ENCODE measurements around the gene PFN3.
"Not testable (repeated sequence)": the region's sequence is repeated elsewhere in the genome, so short reads cannot be mapped to it uniquely, and the experiment has no call there.

PFN3 gene

GRCh38 chr5:177396078-177396477 is 4.4 kb downstream of the PFN3 start:
- DNase-seq (ENCODE audit: low read depth in 2 of 2) = no peak

DNA sequence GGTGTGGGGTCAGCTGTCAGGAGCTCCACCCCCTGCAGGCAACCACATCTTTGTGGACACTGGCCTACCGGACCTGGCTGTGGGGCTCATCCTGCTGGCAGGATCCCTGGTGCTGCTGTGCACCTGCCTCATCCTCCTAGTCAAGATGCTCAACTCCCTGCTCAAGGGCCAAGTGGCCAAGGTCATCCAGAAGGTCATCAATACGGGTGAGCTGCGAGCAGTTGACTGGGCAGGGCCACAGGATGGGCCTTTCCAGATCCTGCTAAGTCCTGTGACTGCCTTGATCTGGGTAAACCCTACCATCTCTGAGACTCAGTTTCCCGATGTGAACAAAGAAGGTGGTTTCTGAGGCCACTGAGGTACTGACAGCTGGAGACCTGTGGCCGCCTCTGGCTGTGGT is 6.5 kb downstream of the PFN3 start:
- no peak for DNase-seq (ENCODE audit: low read depth in 2 of 2)

GRCh38 chr5:177393206-177393765 is 7.2 kb downstream of the PFN3 start:
- DNase-seq (ENCODE audit: low read depth in 2 of 2) = no peak

- no peak for DNase-seq (ENCODE audit: low read depth in 2 of 2)
These were observed 7.7 kb downstream of the PFN3 start for GRCh38 chr5:177392765-177393164.

- DNase-seq (ENCODE audit: low read depth in 2 of 2) = peak; percentile 69 to 79
These were observed 9.8 kb downstream of the PFN3 start for GRCh38 chr5:177390363-177391300.

DNA sequence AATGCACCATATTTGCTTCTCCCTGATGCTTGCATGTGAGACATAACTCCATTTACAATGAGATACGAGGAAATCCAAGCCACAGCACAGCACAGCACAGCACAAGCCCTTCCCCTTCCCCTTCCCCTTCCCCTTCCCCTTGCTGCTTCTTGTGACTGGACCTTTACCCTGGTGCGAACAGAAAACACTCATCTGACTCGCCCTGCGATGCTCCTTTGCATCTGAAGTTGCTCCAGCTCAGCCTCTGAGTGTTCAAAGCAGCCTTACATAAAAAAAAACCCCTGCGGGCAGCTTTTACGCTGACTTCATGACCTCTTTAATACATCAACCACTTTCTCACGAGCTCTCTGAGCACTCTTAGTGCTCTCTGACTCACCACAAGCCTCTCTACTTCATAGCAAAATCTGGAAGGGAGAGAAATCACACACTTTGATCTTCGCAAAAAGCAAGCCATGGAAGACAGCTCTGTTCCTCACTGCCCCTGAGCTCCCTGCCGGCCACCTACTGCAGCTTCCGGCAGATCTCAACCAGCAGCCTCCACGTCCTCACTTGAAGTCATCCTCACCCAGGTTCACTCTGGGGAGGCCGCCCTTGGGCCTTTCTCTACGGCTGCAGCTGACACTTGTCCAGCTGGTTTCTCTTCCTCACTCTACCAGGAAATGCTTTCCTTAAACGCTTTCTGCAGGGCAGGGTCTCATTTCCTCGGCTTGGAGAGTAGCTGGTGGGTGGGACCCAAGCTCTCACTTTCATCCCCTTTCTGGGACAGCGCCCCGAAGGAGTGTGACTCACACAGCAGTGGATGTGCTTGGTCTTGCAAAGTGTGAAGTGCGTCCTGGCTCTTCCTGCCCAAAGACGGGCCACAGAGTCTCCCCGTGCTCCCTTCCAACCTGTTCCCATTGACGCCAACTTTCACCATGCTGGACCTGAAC is 11.0 kb downstream of the PFN3 start:
- DNase-seq (ENCODE audit: low read depth in 2 of 2) = no peak

- DNase-seq (ENCODE audit: low read depth in 2 of 2) = no peak
These were observed 11.9 kb downstream of the PFN3 start for GRCh38 chr5:177388521-177389052.

DNA sequence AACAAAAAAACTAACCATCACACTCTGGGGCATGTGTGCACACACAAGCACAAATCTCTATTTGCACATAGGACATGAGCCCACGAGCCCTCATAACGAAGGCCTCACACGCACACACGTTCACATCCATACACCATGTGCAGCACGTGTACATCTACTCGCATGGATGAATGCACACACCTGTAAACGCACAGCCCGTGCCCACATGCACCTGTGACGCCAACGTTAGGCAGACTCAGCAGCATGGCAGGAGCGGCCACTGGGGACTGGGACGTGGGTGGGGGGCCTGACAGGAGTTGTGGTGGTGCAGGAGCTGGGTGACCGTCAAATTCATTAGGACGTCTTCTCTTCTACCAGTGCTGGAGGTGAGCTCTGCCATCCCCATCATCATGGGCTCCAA is 13.1 kb downstream of the PFN3 start:
- no peak for DNase-seq (ENCODE audit: low read depth in 2 of 2)

- DNase-seq (ENCODE audit: low read depth in 2 of 2) = no peak
These were observed 13.9 kb downstream of the PFN3 start for GRCh38 chr5:177386542-177386941.

DNA sequence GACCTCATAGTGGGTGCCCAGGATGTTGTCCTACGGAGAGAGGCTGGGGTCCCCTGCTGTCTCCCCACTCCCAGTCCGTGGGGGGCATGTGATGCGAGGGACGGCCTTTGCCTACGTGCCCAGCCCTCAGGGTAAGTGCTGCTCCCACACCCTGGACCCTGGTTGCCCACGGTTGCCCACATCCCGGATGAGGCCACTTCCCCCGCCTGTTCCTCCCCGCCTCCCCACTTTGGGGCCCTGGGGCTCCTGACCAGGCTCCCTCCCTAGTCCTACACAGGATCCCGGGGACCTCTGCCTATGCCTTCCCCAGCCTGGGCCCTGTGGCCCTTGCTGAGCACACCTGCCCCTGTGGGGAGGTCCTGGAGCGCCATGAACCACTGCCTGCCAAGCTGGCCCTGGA is 14.7 kb downstream of the PFN3 start:
- DNase-seq (ENCODE audit: low read depth in 2 of 2) = no peak

DNA sequence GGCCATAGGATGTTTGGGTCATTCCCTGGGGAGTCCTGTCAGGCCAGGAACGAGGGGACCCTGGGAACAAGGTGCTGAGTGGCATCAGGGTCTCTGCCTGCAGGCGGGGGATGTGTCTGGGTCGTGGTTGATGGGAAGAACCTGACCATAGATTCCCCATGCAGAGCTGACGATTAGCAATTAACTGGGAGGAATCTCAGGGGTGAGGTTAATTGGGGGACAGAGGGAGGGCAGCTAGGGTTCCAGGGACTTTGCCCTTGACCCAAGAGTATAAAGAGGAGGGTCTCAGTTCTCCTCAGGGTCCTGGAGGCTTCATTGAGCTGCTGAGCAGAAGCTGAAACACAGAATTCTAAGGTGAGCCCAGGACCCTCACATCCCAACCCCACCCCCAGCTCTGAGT is 16.3 kb downstream of the PFN3 start, which contains the start of gene SLC34A1:
Gene SLC34A1, plus strand, starts transcription at position 301 of the 400 bp plus-strand sequence. CDS start 1,308 bp downstream, outside the sequence.
- DNase-seq (ENCODE audit: low read depth in 2 of 2) = no peak

DNA sequence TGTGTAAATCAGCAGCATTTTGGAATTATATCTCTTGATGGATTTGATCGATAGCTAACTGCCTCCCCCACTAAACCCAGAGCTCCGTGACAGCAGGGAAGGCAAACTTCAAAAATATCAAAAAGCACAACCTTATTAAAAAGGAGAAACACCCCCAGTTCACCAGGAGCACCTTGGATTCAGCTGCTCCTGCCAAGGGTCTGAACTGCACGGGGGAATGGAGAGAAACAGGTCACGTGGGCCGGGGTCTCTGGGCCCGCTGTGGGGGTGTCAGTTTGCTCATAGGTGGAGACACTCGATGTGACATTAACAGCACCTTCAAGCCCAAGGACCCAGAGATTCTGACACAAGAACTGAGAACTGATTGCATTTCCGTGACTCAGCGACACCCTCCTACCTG is 17.3 kb downstream of the PFN3 start:
- no peak for DNase-seq (ENCODE audit: low read depth in 2 of 2)

- DNase-seq (ENCODE audit: low read depth in 2 of 2) = no peak
These were observed 17.9 kb downstream of the PFN3 start for GRCh38 chr5:177382423-177383029.

- no peak for DNase-seq (ENCODE audit: low read depth in 2 of 2)
These were observed 19.7 kb downstream of the PFN3 start for GRCh38 chr5:177380805-177381126.

DNA sequence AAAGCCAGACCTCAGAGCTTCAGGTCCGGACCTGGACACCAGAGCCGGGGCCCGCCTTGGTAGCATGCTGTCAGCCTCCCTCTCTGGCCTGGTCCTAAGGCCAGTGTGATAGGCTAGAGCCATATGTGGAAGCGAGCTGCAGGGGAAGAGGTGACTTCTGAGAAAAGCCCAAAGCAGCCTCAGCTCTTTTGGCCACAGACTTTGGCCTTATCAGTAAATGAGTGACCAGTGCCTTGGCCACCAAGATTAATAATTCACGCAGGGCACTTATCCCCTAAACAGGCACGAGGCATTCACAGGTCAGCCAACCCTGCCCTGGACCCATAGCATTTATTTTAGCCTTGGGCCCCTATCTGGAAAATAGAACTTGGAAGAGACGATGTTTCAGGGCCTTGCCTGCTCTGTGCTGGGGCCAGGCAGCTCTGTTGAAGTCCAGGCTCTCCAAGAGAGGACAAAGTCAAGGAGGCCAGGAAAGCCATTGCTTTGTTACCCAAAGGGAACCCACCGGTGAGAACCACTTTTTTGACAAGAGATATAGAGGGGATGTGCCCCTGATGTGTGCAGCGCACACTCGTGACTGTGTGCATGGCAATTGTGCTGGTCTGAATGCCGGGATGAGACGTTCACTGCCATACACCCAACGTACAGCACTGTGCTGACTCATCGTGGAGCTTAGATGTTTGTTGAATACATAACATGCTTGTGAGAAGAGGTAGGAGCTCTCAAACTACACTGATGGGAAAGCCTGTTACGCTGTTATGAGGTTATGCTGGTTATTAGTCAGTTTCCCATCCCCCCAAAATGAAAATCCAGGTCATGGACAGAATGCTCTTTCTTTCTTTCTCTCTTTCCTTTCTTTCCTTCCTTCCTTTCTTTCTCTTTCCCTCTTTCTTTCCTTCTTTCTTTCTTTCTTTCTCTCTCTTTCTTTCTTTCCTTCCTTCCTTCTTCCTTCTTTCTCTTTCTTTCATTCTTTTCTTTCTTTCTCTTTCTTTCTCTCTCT is 21.3 kb downstream of the PFN3 start:
- no peak for DNase-seq (ENCODE audit: low read depth in 2 of 2)

DNA sequence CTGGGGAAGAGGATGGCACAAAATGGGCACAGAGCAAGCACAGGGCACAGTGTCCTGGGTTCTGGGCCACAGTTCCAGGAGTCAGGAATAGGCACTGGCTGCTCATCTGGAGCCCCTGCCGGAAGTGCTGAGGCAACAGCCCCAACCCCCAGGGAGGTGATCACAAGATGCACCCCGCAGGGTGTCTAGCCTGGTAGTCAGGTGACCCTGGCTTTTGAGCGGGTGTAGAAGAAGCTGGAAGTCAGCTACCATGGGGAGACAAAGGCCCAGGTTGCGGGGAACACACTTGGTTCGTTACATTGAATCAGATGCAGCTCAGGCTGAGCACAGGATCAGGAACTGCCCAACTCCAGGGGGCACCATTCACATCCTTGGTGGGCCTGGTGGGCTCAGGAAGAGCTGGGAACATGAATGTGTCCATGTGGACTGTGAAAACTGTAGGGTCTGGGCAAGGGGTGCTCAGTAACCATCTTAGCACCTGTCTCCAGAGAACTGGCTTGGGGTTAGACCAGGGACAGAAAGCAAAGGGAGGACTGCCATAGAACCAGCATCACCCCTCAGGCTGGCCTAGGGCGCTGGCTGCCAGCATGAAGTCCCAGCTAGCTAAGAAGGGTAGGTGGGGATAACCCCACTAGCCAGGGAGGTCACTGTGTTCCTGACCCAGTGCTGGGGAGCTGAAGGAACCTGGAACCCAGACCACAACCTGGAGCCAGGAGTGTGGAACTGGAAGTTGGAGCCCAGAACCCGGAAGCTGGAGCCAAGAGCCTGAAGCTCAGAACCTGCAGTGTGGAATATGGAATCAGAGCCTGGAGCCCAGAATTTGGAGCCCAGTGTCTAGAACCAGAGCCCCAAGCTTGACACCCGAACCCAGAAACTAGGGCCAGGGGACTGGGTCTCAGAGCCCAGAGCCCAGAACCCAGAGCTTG is 22.3 kb downstream of the PFN3 start:
- DNase-seq (ENCODE audit: low read depth in 2 of 2) = no peak

GRCh38 chr5:177376107-177376506 is 24.4 kb downstream of the PFN3 start:
- DNase-seq (ENCODE audit: low read depth in 2 of 2) = no peak

DNA sequence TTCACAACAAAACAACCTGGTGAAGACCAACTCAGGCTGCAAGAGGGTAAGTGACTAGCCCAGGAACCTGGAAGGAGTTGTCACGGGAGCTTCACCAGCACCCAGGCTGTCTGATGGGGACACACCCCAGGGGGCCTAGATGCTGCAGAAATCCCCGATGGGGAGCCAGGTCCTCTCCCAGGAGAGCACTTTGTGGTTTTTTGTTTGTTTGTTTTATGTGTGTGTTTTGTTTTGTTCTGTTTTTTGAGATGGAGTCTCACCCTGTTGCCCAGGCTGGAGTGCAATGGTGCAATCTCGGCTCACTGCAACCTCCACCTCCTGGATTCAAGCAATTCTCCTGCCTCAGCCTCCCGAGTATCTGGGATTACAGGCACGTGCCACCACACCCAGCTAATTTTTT is 24.9 kb downstream of the PFN3 start:
- not testable (repeated sequence) for DNase-seq (ENCODE audit: low read depth in 2 of 2)

DNA sequence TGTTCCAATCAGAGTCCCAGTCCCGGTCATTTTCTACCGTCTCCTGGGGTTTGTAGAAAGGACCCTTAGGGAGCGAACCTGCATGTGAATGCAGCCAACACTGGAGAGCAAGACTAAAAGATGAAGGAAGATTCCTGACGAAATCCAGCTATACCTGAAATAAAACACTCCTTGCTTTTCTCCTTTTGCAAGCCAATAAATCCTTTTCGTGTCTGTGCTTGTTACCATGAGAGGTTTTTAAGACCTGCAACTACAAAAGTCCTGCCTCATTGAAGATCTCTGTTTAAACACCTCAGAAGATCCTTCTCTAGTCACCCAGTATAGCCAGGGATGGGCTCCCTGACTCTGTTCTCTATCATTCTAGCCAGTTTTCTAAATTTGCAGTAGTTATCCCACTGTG is 26.2 kb downstream of the PFN3 start:
- no peak for DNase-seq (ENCODE audit: low read depth in 2 of 2)

Data from stimulated activated CD8-positive, alpha-beta memory T cell treated with anti-CD3 and anti-CD28 coated beads, Interleukin-7, amount 100 ng/mL, for 1 hour (primary cell).